Hepatic stellate cell (primary cell): ENCODE results near the gene ZNF726.
"Not testable (repeated sequence)": the region's sequence is repeated elsewhere in the genome, so short reads cannot be mapped to it uniquely, and the experiment has no call there.

ENCODE experiments used
- DNase-seq: peaks from one replicate; pipeline ENCODE4 v3.0.0; 2011; ENCODE audit warnings: low spot score

ZNF726 gene

GRCh38 chr19:23943411-23943810 lies 28.7 kb downstream of the ZNF726 start:
- no peak for DNase-seq

DNA sequence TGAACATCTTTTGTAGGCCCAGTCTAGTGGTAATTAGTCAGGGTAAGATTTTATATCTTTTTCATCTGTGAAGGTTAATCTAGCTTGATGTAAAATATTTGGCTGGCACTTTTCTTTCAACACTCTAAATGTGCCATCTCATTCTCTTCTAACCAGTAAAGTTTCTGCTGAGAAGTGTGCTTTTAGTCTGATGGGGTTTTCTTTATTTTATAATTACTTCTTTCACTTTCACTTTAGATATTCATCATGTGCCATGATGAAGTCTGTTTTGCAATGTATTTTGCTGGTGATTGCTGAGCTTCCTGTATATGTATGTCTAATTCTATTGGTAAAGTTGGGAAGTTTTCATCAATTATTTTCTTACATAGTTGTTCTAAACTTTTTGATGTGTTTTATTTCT lies 31.9 kb downstream of the ZNF726 start:
- DNase-seq = no peak

- DNase-seq = no peak
These were observed 34.9 kb downstream of the ZNF726 start for GRCh38 chr19:23949611-23950010.

DNA sequence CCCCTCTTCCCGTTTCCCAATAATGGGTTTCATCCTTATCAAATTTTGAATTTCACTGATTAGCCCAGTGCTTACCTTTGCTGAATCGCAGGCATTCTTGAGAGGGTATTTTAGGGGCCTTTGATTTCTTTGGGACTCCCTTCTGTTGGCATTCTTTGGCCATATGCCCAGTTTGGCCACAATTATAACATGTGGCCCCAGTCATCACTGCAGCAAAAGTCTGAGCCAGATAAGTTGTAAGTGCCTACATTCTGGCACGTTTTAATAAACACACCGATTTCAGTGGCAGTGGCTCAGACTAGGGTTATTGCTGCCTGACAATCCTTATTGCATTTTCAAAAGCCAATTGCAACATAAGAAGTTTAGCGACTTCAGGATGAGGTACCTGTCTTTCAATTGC lies 41.4 kb downstream of the ZNF726 start:
- no peak for DNase-seq

DNA sequence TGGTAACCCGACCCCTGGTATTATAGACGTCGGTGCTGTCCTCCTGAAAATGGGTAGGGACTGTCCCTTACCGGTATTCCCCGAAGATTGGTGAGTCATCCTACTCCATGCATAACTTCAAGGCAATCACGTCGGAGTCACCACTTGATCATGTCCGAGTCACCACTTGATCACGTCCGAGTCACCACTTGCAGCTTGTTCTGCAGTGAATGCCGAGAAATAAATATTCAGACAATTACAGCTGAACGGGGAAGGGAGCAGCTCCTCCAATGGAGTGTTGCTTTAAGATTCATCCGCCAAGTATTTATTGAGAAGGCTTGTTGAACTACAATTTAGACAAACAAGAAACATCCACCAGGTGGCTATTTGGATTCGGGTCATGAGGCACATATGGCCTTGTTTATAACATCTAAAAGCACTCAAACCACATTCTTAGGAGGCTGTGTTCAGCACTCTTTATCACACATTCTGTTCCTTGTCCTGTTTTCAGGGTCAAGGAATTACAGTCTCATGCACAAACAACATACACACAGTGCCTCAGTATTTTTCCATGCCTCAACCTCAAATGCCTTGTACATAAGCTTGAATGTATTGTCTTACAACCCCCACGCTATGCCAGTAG lies 43.1 kb downstream of the ZNF726 start:
- peak; percentile 4 for DNase-seq

DNA sequence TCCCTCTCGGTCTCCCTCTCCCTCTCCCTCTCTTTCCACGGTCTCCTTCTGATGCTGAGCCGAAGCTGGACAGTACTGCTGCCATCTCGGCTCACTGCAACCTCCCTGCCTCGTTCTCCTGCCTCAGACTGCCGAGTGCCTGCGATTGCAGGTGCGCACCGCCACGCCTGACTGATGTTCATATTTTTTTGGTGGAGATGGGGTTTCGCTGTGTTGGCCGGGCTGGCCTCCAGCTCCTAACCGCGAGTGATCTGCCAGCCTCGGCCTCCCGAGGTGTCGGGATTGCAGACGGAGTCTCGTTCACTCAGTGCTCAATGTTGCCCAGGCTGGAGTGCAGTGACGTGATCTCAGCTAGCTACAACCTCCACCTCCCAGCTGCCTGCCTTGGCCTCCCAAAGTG lies 48.7 kb downstream of the ZNF726 start:
- DNase-seq = not testable (repeated sequence)

- DNase-seq = not testable (repeated sequence)
These were observed 49.2 kb downstream of the ZNF726 start for GRCh38 chr19:23963881-23964280.

GRCh38 chr19:23964334-23964733 lies 49.6 kb downstream of the ZNF726 start:
- DNase-seq = not testable (repeated sequence)

GRCh38 chr19:23969630-23970029 lies 54.9 kb downstream of the ZNF726 start:
- no peak for DNase-seq

DNA sequence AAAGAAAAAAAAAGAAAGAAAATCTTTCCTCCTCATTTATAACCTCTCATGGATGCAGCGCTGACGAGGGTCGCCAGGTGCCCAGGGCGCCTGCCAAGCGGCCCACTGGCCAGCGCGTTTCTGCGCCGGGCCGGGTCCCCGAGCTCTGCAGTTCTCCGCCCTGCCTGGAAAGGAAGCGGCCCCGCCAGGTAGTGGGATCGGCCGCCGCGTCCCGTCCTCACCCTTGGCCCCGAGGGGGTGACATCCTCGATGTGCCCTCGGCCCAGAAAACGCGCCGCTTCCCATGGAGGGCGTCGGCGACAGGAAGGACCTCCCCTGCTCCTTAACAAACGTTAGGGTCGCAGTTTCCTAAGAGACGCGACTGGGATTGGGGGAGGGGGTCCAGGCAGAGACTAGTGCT lies 56.9 kb downstream of the ZNF726 start:
- no peak for DNase-seq

- DNase-seq = no peak
These were observed 57.5 kb downstream of the ZNF726 start for GRCh38 chr19:23972161-23972560.

DNA sequence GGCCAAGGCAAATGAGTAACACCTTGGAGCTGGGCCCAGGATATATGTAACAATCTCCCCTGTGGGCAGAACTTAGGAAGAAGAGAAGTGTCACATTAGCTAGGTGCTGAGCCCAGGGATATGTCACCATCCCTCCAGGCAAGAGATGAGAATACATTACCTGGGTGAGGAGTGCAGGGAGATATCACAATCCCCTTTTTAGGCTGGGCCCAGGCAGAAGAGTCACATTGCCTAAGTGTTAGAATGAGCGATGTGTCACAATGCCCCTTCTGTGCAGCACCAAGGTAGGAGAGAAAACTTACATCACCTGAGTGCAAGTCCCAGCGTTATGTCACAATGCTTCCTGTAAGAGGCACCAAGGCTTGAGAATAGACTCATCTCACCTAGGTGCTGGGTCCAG lies 60.3 kb downstream of the ZNF726 start:
- no peak for DNase-seq

- not testable (repeated sequence) for DNase-seq
These were observed 61.9 kb downstream of the ZNF726 start for GRCh38 chr19:23976631-23977030.

- DNase-seq = not testable (repeated sequence)
These were observed 62.6 kb downstream of the ZNF726 start for GRCh38 chr19:23977256-23977655.

DNA sequence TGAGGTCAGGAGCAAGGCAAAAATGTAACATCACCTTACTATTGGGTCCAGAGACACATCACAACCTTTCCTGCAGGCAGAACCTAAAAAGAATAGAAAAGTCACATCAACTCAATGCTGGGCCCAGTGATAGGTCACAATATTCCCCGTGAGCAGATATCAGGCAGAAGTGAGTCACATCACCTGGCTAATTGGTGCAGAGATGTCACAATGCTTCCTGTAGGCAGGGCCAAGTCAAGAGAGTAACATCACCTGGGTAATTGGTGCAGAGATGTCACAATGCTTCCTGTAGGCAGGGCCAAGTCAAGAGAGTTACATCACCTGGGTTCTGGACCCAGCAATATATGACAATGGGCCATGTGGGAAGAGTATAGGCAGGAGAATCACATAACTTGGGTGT lies 63.4 kb downstream of the ZNF726 start:
- DNase-seq = no peak

GRCh38 chr19:23980805-23981204 lies 66.1 kb downstream of the ZNF726 start:
- DNase-seq = no peak

DNA sequence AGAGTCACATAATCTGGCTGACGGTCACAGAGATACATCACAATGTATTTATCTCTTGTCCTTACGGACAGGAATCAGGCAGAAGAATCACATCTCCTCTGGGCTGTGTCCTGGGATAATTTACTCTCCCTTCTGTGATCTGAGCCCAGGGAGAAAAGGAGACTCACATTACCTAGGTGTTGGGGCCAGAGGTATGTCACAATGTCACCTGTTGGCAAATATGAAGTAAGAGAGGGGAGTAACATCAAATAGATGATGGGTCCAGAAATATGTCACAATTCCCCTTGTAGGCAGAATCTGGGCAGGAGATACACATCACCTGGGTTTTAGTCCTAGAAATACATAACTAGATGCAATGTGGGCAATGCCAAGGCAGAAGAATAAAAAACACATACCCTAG lies 67.2 kb downstream of the ZNF726 start:
- DNase-seq = no peak

- DNase-seq = no peak
These were observed 68.7 kb downstream of the ZNF726 start for GRCh38 chr19:23983406-23983805.
